ENCODE results near the gene NAIF1.

DNA sequence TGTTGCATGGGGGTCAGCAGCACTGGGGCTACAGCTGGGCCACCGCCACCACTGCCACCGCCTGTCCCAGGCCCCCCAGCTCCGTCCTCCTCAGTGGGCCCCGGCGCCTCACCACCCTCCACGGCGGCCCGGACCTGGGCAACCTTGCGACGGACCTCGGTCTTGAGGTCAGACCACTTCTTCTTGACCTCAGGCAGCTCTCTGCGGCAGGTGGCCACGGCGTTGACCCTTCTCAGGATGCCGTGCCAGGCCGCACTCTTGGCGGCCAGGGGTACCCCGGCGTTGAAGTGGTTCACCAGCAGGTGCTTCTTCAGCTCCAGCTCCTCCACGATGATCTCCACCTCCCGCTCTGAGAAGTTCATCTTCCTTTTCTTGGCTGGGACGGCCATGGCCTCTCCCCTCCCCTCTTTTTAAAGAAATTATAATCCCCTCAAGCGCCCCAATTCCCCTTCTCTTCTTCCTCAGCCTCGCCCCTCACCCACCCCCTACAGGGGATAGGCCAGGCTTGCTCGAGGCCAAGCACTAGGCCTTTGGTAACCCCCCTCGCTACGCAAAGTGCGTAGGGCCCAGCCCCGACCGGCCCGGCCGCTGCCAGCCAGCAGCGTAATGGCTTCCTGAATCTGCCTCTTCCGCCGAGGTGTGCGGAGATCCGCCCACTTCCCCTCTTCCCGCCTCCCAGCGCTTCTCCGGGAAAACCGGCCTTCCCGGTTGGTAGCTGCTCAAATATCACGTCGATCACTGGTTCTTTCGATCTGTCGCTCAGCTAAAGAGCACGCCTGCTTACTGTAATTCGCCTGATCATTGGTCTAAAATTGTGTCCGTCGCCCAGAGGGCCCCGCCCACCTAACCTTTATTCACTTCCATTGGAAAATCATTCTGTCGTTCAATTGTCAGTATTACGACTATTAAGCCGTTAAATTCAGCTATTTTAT lies at the start of gene NAIF1:
- TF ChIP-seq FOS (IDR thresholded peaks at IDR 0.05; ENCODE audit: borderline replicate concordance, insufficient read depth, low read length) (no peak), POLR2A (IDR thresholded peaks at IDR 0.05; ENCODE audit: low read depth, low read length) (no peak), POLR2AphosphoS5 (IDR thresholded peaks at IDR 0.05; ENCODE audit: insufficient read depth, low read depth, low read length) (no peak), JUN (IDR thresholded peaks at IDR 0.05; ENCODE audit: borderline replicate concordance, insufficient read depth, insufficient read length, low read depth) (no peak), MYC (IDR thresholded peaks at IDR 0.05; ENCODE audit: low read depth, low read length) (no peak), EZH2 (IDR thresholded peaks at IDR 0.05; ENCODE audit: borderline replicate concordance, low read depth, low read length, severe bottlenecking) (no peak), GATA2 (IDR thresholded peaks at IDR 0.05; ENCODE audit: insufficient read depth, insufficient read length, low read depth, low read length) (no peak)
- TF ChIP-seq, protein P1, sequence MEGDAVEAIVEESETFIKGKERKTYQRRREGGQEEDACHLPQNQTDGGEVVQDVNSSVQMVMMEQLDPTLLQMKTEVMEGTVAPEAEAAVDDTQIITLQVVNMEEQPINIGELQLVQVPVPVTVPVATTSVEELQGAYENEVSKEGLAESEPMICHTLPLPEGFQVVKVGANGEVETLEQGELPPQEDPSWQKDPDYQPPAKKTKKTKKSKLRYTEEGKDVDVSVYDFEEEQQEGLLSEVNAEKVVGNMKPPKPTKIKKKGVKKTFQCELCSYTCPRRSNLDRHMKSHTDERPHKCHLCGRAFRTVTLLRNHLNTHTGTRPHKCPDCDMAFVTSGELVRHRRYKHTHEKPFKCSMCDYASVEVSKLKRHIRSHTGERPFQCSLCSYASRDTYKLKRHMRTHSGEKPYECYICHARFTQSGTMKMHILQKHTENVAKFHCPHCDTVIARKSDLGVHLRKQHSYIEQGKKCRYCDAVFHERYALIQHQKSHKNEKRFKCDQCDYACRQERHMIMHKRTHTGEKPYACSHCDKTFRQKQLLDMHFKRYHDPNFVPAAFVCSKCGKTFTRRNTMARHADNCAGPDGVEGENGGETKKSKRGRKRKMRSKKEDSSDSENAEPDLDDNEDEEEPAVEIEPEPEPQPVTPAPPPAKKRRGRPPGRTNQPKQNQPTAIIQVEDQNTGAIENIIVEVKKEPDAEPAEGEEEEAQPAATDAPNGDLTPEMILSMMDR (IDR thresholded peaks at IDR 0.05; ENCODE audit: extremely low read depth in 1 of 2, insufficient read depth in 1 of 2, low read depth in 1 of 2, low read length in 2 of 2): no peak
- TF ChIP-seq, protein P2, sequence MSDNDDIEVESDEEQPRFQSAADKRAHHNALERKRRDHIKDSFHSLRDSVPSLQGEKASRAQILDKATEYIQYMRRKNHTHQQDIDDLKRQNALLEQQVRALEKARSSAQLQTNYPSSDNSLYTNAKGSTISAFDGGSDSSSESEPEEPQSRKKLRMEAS (IDR thresholded peaks at IDR 0.05; ENCODE audit: insufficient read depth, insufficient read length): no peak

All from endothelial cell of umbilical vein (primary cell).